Measurements from ENCODE around the gene TMEM106C. TPM values are rescaled to one million over a fixed set of nuclear protein-coding genes. Genes with fewer than 3 reads are reported as not detected.

Gene TMEM106C
- total RNA-seq, 6 experiments from 2014 or later, result 87.8 to 123 (median 107) TPM

- Mint-ChIP-seq H3K4me3 (no peak overlapping the region), H3K9me3 (no peaks in the 10 kb centered on the region), H3K36me3 (ENCODE audit: low read depth) (no peaks in the 10 kb centered on the region), H3K27me3 (ENCODE audit: insufficient read depth) (peaks cover 42% of the 10 kb centered on the region), H3K27ac (no peak overlapping the region), H3K4me1 (ENCODE audit: low read depth) (no peaks in the 10 kb centered on the region)
- no peak for DNase-seq
- TF ChIP-seq, protein P1, sequence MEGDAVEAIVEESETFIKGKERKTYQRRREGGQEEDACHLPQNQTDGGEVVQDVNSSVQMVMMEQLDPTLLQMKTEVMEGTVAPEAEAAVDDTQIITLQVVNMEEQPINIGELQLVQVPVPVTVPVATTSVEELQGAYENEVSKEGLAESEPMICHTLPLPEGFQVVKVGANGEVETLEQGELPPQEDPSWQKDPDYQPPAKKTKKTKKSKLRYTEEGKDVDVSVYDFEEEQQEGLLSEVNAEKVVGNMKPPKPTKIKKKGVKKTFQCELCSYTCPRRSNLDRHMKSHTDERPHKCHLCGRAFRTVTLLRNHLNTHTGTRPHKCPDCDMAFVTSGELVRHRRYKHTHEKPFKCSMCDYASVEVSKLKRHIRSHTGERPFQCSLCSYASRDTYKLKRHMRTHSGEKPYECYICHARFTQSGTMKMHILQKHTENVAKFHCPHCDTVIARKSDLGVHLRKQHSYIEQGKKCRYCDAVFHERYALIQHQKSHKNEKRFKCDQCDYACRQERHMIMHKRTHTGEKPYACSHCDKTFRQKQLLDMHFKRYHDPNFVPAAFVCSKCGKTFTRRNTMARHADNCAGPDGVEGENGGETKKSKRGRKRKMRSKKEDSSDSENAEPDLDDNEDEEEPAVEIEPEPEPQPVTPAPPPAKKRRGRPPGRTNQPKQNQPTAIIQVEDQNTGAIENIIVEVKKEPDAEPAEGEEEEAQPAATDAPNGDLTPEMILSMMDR (IDR thresholded peaks at IDR 0.05), result no peak
These were observed 14.6 kb downstream of the TMEM106C start for GRCh38 chr12:47977772-47978597.

DNA sequence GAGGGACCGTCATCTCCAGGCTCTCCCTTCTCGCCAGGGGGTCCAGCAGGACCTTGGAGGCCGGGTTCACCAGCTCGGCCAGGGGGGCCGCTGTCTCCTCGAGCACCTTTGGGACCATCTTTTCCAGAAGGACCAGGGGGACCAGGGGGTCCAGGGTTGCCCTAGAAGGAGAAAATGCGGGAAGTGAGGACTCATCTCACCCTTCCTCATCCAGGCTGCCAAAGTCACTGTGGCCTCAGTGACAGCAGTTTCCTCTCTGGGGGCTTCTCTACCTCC lies 15.1 kb downstream of the TMEM106C start:
- peaks cover 45% of the 10 kb centered on the region for H3K27me3 Mint-ChIP-seq (ENCODE audit: insufficient read depth)
- H3K36me3 Mint-ChIP-seq (ENCODE audit: low read depth), result no peaks in the 10 kb centered on the region
- no peak overlapping the region for H3K4me3 Mint-ChIP-seq
- no peak for DNase-seq
- no peak overlapping the region for H3K27ac Mint-ChIP-seq
- no peaks in the 10 kb centered on the region for H3K4me1 Mint-ChIP-seq (ENCODE audit: low read depth)
- H3K9me3 Mint-ChIP-seq, result no peaks in the 10 kb centered on the region
- TF ChIP-seq, protein P1 (IDR thresholded peaks at IDR 0.05), result no peak

DNA sequence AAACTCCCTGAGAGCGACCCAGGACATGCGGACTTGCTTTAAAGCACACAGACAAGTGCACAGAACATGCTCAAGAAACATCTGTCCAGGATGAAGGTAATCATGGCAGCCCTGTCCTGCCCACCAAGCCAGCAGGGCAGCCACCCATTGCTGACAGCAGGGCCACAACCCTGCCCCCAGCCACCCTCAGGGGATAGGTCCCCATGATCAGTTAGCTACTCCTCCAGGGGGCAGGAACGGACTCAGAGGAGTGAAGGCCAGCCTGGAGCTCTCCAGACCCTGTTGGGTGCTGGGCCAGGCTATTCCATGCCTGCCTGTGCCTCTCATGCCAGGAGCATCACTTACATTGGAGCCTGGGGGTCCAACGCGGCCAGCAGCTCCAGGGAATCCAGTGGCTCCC lies 15.8 kb downstream of the TMEM106C start:
- DNase-seq, result no peak
- Mint-ChIP-seq H3K4me1 (ENCODE audit: low read depth) (no peaks in the 10 kb centered on the region), H3K4me3 (no peak overlapping the region), H3K27ac (no peak overlapping the region), H3K27me3 (ENCODE audit: insufficient read depth) (peaks cover 47% of the 10 kb centered on the region), H3K9me3 (no peaks in the 10 kb centered on the region), H3K36me3 (ENCODE audit: low read depth) (no peaks in the 10 kb centered on the region)
- TF ChIP-seq, protein P1 (IDR thresholded peaks at IDR 0.05), result no peak

- peaks cover 46% of the 10 kb centered on the region for H3K27me3 Mint-ChIP-seq (ENCODE audit: insufficient read depth)
- no peak for DNase-seq
- H3K4me1 Mint-ChIP-seq (ENCODE audit: low read depth), result no peaks in the 10 kb centered on the region
- TF ChIP-seq, protein P1 (IDR thresholded peaks at IDR 0.05), result no peak
- no peak overlapping the region for H3K27ac Mint-ChIP-seq
- no peaks in the 10 kb centered on the region for H3K36me3 Mint-ChIP-seq (ENCODE audit: low read depth)
- H3K4me3 Mint-ChIP-seq, result no peak overlapping the region
- H3K9me3 Mint-ChIP-seq, result no peaks in the 10 kb centered on the region
These were observed 16.3 kb downstream of the TMEM106C start for GRCh38 chr12:47979686-47980085.

GRCh38 chr12:47980197-47980596 lies 16.8 kb downstream of the TMEM106C start:
- no peak for DNase-seq
- TF ChIP-seq, protein P1 (IDR thresholded peaks at IDR 0.05), result no peak
- H3K27me3 Mint-ChIP-seq (ENCODE audit: insufficient read depth), result peaks cover 45% of the 10 kb centered on the region
- H3K27ac Mint-ChIP-seq, result no peak overlapping the region
- no peak overlapping the region for H3K4me3 Mint-ChIP-seq
- H3K9me3 Mint-ChIP-seq, result no peaks in the 10 kb centered on the region
- no peaks in the 10 kb centered on the region for H3K4me1 Mint-ChIP-seq (ENCODE audit: low read depth)
- no peaks in the 10 kb centered on the region for H3K36me3 Mint-ChIP-seq (ENCODE audit: low read depth)

All from HFFc6 (cell line).